Astrocyte (in vitro differentiated cells and primary cell): ENCODE data around the gene GUK1.

Experiments used
- CTCF ChIP-seq: IDR thresholded peaks from 2 replicates; pipeline ENCODE4 v1.5.1; 2011; ENCODE audit warnings: low read depth, mild to moderate bottlenecking, inconsistent platforms, low read length, moderate library complexity; ENCODE audit not compliant: insufficient read depth
- EZH2 ChIP-seq: IDR thresholded peaks from 2 replicates; pipeline ENCODE4 v1.6.1; 2012; ENCODE audit warnings: mild to moderate bottlenecking, low read length, inconsistent platforms; ENCODE audit not compliant: insufficient read depth

GRCh38 chr1:228144993-228145343 is 4.9 kb downstream of the GUK1 start:
- TF ChIP-seq EZH2 (no peak), CTCF (no peak)
